Kidney (tissue), 14 donors: ENCODE results near the gene ALKAL2. TPM values are rescaled to one million over a fixed set of nuclear protein-coding genes. Genes with fewer than 3 reads are reported as not detected.

ENCODE experiments used
- DNase-seq, 5 donors: peaks; one replicate each; pipeline ENCODE4 v3.0.0-alpha.2; 2013 to 2020
- FAIRE-seq: peaks from 2 replicates; lab custom pipeline; 2012; peaks lifted over from hg19 to GRCh38; lab: Jason Lieb, UNC
- H3K27ac ChIP-seq, 2 donors: one replicate each; pipeline ENCODE4 v1.7.0; 2013; ENCODE audit warnings: low read depth in 2 of 2, low read length in 2 of 2, inconsistent platforms in 1 of 2
- H3K27me3 ChIP-seq: one replicate; pipeline ENCODE4 v1.7.1; 2013; ENCODE audit warnings: low read length, inconsistent platforms; ENCODE audit not compliant: control insufficient read depth, insufficient read depth
- H3K36me3 ChIP-seq, 3 donors: one replicate each; pipeline versions ENCODE4 v1.7.0 to v1.7.1; 2013; ENCODE audit warnings: low read length in 3 of 3, control low read depth in 1 of 3, inconsistent platforms in 1 of 3; ENCODE audit not compliant: insufficient read depth in 3 of 3, control insufficient read depth in 2 of 3
- H3K4me1 ChIP-seq, 3 donors: one replicate each; pipeline versions ENCODE4 v1.7.0 to v1.7.1; 2013; ENCODE audit warnings: low read length in 3 of 3, inconsistent platforms in 1 of 3, low read depth in 1 of 3; ENCODE audit not compliant: control insufficient read depth in 2 of 3, insufficient read depth in 2 of 3
- H3K4me3 ChIP-seq, 3 donors: one replicate each; pipeline versions ENCODE4 v1.7.0 to v1.8.1; 2013; ENCODE audit warnings: low read length in 3 of 3, control low read depth in 1 of 3, inconsistent platforms in 1 of 3
- H3K9ac ChIP-seq, 3 donors: one replicate each; pipeline versions ENCODE4 v1.7.0 to v1.7.1; 2013; ENCODE audit warnings: low read length in 3 of 3, control low read depth in 1 of 3, inconsistent platforms in 1 of 3
- H3K9me3 ChIP-seq, 3 donors: one replicate each; pipeline versions ENCODE4 v1.7.0 to v1.7.1; 2013; ENCODE audit warnings: low read length in 3 of 3, control low read depth in 1 of 3, inconsistent platforms in 1 of 3; ENCODE audit not compliant: control insufficient read depth in 2 of 3, insufficient read depth in 1 of 3
- intact Hi-C: fragments of 100-400 bp; cut with DNase I; formaldehyde crosslinking; loops from one replicate; pipeline ENCODE4 v1.11.1; 2022
- polyA plus RNA-seq: library from polyadenylated mRNA; stranded (reverse); fragments of 350-450 nt; fragmentation: Illumina TruSeq; extraction: RNeasy Lipid Tissue Mini Kit (QIAGEN cat#74804); gene quantifications from one replicate; pipeline ENCODE4 v1.2.3, GENCODE V29; 2014; ENCODE audit warnings: low read depth, low replicate concordance; ENCODE audit not compliant: insufficient read depth
- total RNA-seq: library from RNA; stranded (reverse); fragmentation: NEBNext Ultra II Directional; extraction: Animal tissue kit (Norgen Biotek cat#: 25700); gene quantifications from one replicate; pipeline ENCODE4 v1.2.1, GENCODE V29; 2021
- TF ChIP-seq, protein P1 (sequence below): IDR thresholded peaks from 3 replicates; pipeline ENCODE4 v1.5.1; 2012; ENCODE audit warnings: mild to moderate bottlenecking, moderate library complexity, borderline replicate concordance; ENCODE audit not compliant: insufficient read depth; ENCODE audit errors: extremely low read depth
- donor health status: control.
- donor health status: control.
- donor health status: control.
- donor health status: control.
- donor health status: control.
- donor health status: DM: yes; HTN: yes; CAD: no.
- donor health status: Normal renal cell carcinoma (clear cell type).

Gene ALKAL2
- total and polyA plus RNA-seq, 2 donors from 2014 or later, result 8.0 to 18.2 TPM

DNA sequence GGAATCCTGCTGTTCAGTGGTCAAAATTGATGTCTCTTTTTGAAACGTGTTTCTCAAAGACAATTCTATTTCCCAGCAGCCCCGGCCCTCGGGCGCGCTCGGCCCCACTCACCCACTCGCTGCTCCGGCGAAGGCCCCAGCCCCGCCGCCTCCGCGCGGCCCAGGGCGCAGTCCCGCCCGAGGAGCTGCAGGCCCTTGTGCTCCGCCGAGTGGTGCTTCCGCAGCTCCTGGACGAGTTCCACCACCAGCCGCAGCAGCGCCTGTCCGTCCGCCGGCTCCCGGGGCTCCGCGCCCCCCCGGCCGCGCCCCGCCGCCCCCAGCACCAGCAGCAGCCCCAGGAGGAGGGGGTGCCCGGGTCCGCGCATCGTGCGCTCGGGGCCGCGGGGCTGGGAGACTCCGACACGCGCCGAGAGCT, 413 bp downstream of the ALKAL2 start:
- Histone ChIP-seq H3K36me3 (no peaks in the 10 kb centered on the region), H3K27me3 (peaks cover 6% of the 10 kb centered on the region), H3K9me3 (no peaks in the 10 kb centered on the region), H3K4me1 (peaks cover 0 to 7% (median 0%) of the 10 kb centered on the region in 3 donors), H3K9ac (no peak overlapping the region), H3K27ac (peak overlapping the region in 1 of 2 donors; percentile 45), H3K4me3 (peak overlapping the region in 2 of 3 donors; percentile 60 to 63)
- intact Hi-C loops, result no loop called here
- DNase-seq (peak in 3 of 5 donors; percentile 62 to 70 (median 70)), FAIRE-seq (no peak)
- TF ChIP-seq, protein P1, sequence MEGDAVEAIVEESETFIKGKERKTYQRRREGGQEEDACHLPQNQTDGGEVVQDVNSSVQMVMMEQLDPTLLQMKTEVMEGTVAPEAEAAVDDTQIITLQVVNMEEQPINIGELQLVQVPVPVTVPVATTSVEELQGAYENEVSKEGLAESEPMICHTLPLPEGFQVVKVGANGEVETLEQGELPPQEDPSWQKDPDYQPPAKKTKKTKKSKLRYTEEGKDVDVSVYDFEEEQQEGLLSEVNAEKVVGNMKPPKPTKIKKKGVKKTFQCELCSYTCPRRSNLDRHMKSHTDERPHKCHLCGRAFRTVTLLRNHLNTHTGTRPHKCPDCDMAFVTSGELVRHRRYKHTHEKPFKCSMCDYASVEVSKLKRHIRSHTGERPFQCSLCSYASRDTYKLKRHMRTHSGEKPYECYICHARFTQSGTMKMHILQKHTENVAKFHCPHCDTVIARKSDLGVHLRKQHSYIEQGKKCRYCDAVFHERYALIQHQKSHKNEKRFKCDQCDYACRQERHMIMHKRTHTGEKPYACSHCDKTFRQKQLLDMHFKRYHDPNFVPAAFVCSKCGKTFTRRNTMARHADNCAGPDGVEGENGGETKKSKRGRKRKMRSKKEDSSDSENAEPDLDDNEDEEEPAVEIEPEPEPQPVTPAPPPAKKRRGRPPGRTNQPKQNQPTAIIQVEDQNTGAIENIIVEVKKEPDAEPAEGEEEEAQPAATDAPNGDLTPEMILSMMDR, result no peak

DNA sequence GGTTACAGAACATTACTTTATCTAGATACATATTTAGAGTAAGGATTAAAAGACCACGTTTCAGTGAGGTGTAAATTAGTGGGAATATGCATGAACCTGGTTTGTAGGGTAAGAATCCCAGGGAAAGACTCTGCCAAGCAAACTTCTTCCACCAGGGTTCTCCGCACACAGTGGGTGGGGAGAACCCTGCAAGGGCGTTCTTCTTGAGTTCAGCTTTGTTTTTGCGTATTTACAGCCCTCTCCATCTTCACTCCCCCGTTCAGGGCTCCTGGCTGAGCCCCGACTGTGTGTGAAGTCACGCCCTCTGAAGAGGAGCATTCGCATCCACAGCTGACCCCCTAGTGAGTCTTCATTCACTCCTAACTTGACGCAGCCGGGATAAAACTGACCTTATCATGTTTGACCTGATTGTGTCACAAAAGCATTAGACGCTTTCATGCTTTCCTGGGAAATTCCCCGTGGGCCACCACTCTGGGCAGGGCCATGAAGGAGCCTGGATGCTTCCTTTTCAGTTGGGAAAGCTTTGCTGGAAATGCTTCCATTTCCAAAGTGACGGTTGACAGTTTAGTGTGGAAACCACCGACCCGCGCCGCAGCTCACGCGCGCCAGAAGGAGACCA, 1.0 kb downstream of the ALKAL2 start:
- intact Hi-C loops, result no loop called here
- Histone ChIP-seq H3K4me1 (peaks cover 0 to 7% (median 0%) of the 10 kb centered on the region in 3 donors), H3K9me3 (no peaks in the 10 kb centered on the region), H3K27ac (peak overlapping the region in 1 of 2 donors; percentile 14), H3K27me3 (peaks cover 6% of the 10 kb centered on the region), H3K4me3 (peak overlapping the region; percentile 8 to 63 (median 60)), H3K9ac (peak overlapping the region in 1 of 3 donors; percentile 54), H3K36me3 (peaks cover 0 to 4% (median under 1%) of the 10 kb centered on the region in 3 donors)
- no peak for FAIRE-seq
- TF ChIP-seq, protein P1, result no peak
- peak in 1 of 5 donors; percentile 24 for DNase-seq

DNA sequence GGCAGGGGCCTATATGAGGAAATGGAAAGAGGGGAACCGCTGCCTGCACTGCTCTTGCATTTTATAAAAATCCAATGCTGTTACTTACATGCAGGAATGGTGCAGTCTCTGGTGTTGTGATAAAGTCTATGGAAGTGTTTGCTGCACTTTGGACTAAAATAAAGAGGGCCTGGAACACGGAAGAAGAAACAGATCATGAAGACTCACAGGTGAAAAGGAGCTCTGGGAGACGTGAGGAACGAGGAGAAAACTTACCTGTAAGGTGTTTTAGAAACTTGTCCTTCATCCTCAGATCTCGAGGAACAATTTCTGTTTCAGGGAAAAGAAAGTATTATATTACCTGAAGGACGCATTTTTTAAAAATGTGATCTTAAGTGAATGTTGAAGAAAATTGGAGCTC, 1.9 kb downstream of the ALKAL2 start:
- Histone ChIP-seq H3K4me1 (peaks cover 0 to 7% (median 0%) of the 10 kb centered on the region in 3 donors), H3K27ac (no peak overlapping the region), H3K36me3 (peaks cover 0 to 6% (median 3%) of the 10 kb centered on the region in 3 donors), H3K9ac (no peak overlapping the region), H3K27me3 (peaks cover 6% of the 10 kb centered on the region), H3K9me3 (no peaks in the 10 kb centered on the region), H3K4me3 (peak overlapping the region in 2 of 3 donors; percentile 30 to 63)
- intact Hi-C loops, result no loop called here
- FAIRE-seq, result no peak
- DNase-seq, result no peak
- TF ChIP-seq, protein P1, result no peak
